ENCODE data around the gene RBBP8NL.

The RBBP8NL gene

DNA sequence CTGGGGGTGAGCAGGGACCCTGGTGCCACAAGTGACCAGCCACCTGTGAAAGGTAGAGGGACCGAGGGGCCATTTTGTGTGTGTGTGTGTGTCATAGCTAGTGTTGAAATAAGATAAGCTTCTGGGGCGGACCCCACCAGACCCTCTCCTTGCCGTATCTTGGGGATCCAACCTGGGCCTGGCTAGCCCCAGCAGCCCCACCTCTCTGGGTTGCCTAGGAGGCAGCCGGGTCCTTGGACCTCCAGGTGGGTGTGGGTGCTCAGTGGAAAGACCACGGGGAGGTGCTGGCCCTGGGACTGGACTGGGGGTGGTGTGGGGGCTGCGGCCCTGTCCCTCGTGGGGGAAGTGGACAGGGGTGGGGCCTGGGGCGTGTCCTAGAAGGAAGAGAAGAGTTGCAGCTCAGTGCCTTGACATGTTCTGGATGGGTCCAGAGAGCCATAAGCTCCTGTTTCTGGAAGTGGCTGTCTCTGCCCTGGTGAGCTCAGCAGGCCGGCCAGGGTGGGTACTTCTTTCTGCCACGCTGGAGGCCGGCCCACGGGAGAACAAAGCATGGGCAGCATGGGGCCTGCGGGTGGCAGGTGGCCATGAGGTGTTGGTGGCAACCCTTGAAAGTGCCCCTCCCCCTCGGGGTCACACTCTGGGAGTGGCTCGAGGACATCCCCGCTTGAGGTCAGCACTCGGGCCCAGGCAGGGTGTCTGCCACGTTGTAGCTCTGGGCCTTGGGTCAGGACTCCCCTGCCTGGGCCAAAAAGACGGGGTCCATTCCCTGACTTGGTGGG, 8.4 kb downstream of the RBBP8NL start:
- DNase-seq, result no peak

DNA sequence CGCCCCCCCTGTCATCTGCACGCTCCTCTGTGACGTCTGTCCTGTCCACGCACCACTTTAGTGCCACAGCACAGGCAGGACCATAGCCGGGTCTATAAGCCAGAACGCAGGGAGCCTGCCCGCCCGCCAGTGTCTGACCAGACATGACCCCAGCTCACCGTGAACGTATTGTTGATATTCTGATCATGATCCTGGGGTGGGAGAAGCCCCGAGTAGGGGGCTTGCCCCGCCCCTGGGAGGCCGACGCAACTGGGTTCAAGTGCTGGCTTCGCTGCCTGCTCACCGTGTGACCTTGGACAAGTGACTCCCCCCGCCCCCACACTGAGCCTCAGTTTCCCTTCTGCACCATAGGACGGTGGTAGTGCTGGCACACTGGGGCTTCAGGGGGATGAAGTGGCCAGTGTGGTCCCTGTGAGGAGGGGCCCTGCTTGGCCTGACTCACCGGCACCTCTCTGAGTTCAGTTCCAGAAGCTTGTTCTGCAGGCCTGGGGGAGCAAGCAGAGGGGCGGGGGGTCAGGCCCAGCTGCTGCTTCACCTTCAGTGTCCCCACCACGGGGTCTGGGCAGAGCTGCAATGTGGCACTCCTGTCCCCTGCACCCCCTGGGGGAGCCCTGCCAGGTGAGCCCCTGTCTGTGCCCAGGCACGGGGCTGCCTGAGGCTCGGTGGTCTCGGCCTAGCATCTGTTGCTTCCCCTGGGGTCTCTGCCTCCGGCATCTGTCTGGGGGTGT, 9.2 kb downstream of the RBBP8NL start:
- DNase-seq, result no peak

DNA sequence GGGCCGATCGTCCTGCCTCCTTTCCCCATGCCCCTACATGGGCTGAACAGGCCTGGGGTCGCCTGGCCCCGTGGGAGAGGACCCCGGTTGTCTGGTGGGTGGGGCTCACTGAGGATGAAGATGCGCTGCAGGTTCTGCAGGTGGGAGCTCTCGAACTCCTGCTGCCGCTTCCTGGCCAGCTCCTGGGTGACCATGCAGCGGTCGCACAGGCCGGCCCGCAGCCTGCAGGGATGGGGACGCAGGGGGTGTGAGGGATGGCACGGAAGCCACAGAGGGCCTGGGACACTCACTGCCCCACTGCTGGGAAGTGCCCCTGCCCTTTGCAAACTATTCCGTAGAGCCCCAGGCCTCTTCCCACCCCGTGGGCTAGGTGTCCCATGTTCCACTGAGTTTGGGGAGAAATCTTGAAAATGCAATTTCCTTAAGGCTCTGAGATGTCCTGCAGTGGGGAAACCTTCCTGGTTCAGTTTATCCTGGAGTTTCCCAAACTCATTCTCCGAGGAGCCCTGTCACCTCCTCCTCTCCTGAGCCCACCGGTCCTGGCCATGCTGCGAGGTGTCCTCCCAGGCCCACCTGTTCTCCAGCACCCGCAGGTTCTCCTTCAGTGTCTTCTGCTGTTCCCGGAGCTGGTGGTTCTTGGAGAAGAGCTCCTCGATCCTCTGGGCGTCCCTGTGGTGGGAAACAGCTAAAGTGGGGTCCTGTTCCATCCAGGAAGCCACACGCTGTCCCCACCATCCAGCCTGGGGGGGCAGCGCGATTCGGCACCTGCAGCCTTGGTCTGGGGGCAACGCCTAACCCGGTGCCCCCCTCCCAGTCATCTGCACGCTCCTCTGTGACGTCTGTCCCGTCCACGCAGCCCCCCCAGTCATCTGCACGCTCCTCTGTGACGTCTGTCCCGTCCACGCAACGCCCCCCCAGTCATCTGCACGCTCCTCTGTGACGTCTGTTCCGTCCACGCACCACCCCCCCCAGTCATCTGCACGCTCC, 10.4 kb downstream of the RBBP8NL start:
- DNase-seq, result no peak

DNA sequence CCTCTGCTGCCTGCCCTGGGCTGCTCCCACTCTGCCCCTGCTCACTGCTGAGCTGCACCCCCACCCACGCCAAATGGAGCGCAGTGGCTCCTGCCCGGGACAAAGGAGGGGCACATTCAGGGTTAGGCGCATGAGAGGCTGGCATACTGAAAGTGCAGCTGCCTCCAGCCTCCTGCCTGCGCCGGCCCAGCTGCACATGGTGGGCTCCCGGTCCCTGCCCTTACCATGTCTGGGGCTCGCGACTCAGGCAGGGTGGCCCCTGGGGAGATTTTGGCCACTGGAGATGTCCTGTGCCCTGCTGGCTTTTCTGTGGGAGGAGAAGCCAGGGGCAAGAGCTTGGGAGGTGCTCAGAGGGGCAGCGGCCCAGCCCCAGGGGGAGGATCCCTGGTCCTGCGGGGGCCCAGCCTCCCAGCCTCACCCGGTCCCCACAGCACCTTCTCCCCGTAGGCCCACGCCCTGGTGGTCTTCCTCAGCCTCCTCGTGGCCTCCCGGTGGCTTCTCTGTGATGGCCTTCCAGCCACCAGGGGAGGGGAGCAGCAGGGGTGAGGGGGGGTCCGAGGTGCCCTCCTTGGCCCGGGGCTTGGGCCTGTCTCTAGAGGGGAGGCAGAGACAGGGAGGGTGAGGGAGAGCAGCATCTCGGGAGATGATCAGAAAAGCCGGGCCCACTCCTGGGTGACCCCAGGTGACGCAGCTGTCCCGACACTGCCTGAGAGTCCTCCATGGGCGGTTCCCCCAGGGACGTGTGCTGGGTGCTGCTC, 11.8 kb downstream of the RBBP8NL start:
- no peak for DNase-seq

DNA sequence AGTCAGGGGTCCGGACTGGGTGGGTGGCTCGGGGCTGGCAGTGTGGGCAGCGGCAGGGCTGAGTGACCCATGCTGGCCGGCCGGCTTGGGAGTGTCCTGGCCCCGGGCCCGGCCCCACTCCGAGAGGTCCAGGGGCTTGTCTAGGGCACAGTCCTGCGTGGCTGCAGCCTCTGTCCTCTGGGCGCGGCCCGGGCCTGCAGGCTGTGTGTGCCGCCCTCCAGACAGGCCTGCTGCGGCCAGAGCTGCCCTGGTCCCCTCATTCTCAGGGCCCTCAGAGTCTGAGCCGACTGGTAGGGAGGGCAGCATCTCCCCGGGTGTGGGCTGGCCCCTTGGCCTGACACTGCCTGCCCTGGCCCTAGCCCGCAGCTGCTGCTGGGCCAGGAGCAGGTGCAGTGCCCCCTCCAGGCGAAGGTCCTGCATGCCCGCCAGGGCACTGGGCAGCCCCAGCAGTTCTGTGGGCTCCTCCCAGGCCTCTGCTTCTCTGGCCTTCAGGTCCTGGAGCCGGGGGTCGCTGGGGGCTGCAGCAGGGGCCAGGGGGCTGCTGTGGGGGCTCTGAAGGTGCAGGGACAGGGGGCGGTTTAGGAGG, 13.3 kb downstream of the RBBP8NL start:
- no peak for DNase-seq

DNA sequence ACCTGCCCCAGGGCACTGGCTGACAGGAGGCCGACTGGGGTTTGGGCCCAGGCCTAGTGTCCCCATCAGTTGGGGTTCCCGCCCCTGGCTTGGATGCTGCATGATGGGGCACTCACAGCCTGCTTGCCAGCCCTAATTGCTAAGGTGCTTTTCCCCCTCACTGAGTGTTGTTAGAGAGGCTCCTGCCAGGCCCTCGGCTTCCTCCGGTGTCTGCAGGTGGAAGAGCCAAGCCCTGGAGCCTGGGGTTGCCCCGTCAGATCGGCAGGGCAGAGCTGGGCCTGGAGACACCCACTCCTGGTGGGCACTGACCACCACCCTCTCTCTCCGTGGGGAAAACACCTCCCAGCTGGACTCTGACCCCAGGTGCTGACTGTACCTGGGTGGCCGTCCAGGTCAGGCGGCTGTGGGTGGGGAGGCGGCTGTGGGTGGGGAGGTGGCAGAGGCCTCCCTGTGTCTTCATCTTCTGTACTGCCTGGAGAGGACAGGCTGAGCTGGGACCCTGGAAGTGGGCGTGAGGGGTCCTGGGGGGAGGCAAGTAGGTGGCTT, 14.2 kb downstream of the RBBP8NL start:
- DNase-seq, result no peak

DNA sequence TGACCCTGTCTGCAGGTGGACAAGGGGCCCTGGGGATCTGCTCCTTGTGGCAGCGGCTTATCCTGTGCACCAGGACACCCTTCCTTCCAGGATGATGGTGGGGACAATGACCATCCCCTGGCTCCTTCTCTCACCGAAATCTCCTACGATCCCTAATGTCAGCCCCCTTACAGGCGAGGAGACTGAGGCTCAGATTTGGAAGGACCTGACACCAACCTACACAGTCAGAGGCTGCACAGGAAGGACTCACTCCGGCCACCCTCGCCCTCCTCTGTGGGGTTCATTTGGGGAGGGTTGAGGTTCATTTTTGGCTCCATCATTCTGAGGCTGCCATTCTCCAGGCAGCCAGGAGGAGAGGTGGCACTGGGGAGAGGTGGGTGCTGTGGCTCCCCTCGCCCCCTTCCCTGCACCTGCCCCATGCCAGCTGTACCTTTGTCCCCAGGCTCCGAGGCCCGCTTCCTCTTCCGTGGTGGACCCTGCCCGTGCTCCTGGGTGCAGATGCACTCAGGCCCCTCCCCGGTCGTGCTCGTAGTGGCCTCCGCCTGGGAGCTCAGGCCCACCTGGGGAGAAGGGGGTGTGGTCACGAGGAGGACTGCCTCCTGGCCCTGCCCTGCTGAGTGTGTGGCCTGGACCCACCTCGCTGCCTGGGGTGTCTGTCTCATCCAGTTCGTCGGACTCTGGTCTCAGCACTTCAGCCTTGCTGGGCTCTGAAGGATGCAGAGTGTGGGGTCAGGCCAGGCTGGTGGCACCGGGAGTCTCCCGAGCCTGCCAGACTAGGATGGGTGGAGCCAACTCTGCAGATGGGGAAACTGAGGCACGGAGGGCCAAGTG, 14.9 kb downstream of the RBBP8NL start:
- DNase-seq, result no peak

DNA sequence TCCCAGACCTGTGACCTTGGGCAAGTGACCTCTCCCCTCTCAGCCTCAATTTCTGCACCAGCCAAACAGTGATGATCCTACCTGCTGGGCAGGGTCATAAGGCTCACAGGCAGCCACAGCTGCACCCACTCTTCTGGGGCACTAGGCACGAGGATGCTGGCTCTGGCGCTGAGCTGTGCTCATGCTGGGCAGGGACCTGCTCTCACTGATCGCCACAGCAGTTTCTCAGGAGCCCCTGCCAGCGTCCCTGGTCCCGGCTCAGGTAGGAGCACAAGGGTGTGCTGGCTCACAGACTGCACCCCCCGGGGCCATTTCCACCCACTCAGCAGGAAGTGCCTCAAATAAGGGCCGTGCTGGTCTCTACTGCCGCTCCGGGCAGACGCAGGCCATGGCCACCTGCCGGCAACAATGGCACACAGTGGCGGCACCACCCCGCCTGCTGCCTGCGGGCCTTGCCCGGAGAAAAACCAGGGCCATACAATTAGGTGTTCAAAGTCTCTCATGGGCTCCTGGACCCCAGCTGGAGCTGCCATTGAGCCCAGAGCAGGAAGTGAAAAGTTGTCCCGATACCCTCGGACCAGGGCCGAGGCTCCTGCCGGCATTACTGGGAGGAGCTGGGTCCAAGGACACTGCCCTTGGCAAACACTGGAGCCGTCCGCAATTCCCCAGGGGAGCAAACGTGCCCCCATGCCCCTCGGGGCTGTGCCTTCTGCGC, 15.7 kb downstream of the RBBP8NL start:
- DNase-seq, result no peak

DNA sequence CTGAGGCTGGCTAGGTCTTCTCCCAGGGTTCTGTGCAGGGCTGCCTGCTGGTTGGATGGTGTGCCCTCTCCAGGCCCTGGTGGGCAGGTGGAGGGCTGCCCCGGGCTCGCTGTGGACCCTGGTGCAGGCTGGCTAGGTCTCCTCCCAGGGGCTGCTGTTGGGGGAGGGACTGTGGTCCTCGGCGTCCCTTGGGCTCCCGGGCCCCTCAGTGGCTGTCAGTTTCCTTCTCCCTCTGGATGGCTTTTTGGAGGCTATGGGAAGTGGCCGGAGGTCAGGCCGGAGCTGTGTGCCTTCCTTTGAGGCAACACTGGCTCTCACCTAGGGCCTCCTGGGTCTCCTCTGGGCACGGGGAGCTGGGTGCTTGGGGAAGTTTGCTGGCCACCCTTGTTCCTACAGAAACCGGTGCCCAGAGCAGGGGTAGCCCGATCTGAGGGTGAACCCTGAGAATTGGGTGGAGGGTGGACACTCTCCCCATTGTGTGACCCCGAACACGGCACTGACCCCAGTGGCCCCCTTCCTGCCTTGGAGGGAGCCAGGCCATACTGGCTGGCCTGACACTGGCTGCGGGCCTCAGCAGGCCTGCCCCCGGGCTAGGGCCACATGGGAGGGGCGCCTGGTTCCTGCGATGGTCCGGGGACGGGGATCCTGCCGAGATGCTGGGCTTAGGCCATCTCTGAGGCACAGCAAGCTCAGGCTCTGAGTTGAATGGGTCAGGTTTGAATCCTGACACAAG, 16.4 kb downstream of the RBBP8NL start:
- DNase-seq, result no peak

DNA sequence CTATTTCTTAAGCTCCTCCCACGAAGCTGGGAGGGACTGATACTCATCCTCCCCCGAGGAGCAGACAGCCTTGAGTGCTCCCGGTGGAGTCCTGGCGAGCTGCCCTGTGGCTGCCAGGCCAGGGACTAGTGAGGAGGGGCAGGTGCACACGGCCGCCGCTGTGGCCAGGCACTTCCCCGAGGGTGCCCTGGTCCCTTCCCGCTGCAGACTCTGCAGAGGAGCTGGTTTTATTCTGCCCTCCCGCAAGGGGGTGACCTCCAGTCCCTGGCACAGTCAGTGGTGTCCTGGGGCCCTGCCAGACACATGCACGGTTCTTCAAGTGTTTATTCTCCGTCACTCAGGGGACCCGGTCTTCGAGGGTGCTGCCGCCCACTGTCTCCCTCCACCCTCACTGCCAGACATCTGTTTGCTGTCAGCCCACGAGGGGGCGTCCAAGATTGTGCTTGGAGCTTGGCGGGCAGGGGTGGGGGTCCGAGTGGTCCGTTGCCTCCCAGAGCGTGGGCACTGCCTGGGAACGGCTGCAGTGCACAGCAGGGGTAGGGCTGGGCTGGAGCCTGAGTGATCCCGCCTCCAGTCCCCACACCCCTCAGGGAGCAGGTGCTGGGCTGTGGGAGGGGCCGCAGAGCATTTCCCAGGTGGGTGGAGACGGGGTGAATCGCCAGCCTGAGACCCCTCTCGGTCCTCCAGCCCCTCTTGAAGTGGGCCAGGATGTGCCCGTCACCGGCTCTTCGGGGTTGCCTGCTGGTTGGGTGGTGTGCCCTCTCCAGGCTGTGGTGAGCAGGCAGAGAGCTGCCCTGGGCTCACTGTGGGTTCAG, 17.2 kb downstream of the RBBP8NL start:
- DNase-seq, result no peak

DNA sequence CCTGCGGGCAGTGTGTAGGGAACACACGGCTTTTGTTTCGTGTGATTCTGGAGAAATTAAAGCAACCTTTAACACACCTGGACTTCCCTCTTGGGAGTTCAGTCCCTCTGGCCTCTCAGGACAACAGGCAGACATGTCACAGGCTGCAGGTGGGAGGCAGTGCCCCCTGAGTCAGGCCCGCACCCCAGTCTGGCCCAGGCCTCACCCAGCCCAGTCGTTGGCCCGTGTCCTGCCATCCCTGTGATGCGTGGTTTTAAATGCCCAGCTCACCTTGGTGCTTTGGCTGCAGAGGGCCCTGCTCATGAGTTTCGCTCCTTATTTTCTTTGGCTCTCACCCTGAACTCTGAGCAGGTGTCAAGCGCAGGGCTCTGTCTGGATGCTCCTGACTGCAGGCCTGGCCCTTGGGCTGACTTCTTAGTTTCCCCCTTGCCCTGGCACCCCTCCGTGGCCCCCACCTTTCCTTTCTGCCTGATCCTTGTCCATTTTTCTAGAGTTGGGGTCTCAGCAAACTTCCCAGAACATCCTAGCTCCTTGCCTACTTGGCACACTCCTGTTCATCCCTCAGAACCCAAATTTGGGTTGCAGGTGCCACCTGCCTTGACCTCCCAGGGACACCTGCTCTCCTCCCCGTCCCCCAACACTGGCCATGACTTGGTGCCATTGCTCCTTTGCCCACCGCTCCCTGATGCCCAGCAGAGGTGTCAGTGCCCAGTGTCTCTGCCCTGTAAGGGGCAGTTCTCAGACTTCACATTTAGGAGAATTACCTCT, 18.1 kb downstream of the RBBP8NL start:
- DNase-seq, result no peak

DNA sequence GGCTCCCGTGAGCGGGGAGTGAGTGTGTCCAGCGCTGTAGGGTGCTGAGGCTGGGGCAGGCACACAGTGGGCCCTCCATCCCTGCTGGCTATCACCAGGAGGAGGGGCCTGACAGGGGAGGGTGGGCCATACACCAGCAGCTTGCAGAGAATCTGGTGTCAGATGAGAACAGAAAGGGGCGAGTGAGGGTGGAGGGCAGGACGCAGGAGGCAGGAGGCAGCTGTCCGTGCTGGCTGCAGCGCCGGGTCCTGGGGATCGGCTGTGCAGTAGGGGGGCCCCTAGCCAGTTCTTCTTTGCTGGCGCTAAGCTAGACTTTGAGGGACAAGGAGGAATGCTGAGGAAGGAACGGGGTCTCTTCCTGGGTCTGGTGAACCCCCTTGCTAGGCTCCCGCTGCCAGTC, 18.7 kb downstream of the RBBP8NL start:
- DNase-seq, result no peak

DNA sequence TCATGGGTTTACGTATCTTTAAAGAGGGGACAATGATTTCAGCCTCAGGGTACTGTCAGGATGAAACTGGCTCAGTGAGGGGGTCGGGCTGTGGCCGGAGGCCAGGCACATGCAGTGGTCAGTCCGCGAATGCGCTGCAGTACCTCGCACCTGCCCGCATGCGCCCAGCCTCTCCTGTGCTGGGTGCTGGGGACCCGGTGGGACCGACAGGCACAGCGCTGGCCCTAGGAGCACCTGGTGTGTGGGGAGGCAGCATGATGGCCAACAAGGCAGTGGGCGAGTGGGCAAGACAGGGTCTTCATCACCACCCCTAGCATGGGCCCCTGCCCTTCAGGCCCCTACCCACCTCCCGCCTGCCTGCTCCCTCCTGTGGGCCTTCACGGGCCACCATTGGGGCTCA, 19.3 kb downstream of the RBBP8NL start:
- DNase-seq, result no peak

DNA sequence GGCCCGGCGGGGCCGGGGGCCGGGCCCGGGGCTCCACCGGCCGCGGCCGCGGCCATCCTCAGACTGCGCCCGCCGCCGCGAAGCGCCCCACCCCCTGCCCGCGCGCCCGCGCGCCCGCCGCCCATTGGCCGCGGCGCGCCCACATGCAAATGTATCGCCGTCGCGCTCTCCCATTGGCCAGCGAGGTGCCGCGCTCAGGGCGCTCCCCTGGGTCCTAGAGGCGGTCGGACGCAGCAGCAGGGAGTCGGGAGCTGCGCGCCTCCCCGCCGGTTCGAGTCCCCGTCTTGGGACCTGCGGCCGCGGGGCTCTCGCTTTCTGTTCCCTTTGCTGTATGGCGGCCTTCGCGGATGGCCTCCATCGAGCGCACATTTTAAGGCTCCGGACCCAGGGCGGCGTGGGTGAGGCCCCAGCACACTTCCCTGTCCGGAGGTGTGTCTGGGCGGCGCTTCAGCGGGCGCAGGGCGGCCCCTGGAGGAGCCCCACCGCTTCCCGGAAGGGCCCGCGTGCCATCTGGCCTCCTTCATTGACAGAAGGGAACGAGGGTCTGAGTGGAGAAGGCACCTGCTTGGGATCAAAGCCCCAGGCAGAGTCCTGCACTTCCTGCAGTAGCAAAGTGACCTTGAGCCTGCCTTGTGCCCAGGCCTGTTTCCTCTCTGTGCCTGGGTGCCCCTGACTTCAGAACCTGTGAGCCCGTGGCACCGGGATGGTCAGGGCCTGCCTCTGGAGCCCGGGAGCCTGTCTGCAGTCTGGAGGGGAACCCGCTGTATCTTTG, 19.9 kb downstream of the RBBP8NL start, which contains the start of gene CABLES2:
Gene CABLES2 (minus strand): TSS at position 65 of the 772 bp plus-strand sequence. CDS start 9 bp downstream, at position 56.
- DNase-seq, result peak; percentile 29

DNA sequence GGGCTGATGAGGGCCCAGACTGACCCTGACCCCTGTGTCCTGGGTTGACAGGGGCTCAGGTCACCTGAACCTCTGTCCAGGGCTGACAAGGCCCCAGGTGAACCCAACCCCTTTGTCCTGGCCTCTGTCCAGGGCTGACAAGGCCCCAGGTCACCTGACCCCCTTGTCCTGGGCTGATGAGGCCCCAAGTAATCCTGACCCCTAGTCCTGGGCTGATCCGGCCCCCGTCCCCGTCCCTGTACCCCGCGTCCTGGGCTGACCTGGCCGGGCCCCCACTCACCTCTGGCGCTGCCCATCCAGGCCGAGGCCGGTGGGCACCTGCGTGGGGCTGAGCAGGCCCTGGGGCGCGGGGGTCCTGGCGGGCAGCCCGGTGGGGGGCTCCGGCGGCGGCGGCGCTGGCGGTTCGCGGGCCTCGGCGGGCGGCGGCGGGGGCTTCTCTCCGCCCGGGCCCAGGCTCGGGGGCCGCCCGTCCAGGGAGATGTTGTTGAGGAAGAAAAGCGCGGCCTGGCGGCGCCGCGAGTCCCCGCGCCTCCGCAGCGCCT, 20.6 kb downstream of the RBBP8NL start:
- no peak for DNase-seq

DNA sequence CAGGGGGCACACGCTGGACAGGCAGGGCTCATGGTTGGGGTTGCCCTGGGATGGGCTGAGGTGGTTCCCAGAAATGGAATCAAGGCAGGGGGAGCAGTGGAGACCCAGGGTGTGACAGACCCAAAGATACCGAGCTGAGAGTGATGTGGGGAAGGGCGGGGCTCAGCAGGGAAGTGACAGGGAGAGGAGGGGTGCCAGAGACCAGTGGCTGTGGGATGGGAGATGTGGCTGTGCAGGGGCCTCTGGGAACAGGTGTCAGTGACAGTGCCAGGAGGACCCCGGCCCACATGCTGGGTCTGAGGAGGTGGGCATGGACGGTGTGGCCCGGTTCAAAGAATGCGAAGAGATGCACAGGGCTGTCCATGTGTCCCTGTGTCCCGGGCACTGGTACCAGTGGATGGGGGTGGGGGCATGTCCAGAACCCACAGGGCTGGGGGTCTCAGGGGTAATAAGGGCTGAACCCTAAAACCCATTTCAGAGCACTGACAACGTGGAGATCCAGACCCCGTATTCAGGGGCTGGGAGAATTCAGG, 21.3 kb downstream of the RBBP8NL start:
- DNase-seq, result no peak
